ENCODE data around the gene LCORL. TPM values are rescaled to one million over a fixed set of nuclear protein-coding genes. Genes with fewer than 3 reads are reported as not detected.

Gene LCORL
- total RNA-seq, 1 experiment from 2014 or later, result 15.5 TPM

DNA sequence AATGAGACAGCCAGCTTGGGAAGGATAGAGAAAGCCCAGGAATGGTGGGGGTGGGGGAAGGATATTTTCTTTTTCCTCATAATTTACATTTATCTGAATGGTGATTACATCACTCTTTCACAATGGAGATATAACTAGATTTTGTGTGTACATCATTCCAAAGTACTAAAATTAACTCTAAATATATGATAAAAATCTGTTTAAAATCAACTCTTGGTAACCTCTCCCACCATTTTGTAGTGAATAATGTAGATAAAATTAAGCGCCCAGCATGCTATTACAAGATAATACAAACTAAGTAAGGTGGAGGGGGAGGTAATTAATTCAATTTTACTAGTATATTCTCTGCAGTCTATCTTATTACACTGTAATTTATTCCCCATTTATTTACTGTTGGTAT lies 131.9 kb downstream of the LCORL start:
- no peak overlapping the region for H3K23ac ChIP-seq (ENCODE audit: insufficient read length, low read depth, low read length)
- H4K91ac ChIP-seq (ENCODE audit: insufficient read length, low read depth, low read length), result no peak overlapping the region
- no peak overlapping the region for H2AFZ ChIP-seq (ENCODE audit: low read length)
- H3K27ac ChIP-seq (ENCODE audit: insufficient read length, low read depth, low read length), result no peak overlapping the region
- no peak overlapping the region for H2AK5ac ChIP-seq (ENCODE audit: insufficient read length, low read length)
- H2BK12ac ChIP-seq (ENCODE audit: insufficient read length, low read depth, low read length), result no peak overlapping the region
- Mint-ChIP-seq H3K27me3 (ENCODE audit: low read depth) (no peaks in the 10 kb centered on the region), H3K36me3 (ENCODE audit: insufficient read depth in 1 of 3, low read depth in 3 of 3) (no peaks in the 10 kb centered on the region), H3K4me1 (peaks cover 8 to 11% of the 10 kb centered on the region in 2 experiments), H3K27ac (peak overlapping the region in 2 of 3 experiments; percentile 51 to 69; a peak in 2 of 7 replicates), H3K4me3 (no peak overlapping the region), H3K9me3 (no peaks in the 10 kb centered on the region)
- no peak overlapping the region for H2BK120ac ChIP-seq (ENCODE audit: low read depth, low read length, poor library complexity, severe bottlenecking)
- TF ChIP-seq, protein P1, sequence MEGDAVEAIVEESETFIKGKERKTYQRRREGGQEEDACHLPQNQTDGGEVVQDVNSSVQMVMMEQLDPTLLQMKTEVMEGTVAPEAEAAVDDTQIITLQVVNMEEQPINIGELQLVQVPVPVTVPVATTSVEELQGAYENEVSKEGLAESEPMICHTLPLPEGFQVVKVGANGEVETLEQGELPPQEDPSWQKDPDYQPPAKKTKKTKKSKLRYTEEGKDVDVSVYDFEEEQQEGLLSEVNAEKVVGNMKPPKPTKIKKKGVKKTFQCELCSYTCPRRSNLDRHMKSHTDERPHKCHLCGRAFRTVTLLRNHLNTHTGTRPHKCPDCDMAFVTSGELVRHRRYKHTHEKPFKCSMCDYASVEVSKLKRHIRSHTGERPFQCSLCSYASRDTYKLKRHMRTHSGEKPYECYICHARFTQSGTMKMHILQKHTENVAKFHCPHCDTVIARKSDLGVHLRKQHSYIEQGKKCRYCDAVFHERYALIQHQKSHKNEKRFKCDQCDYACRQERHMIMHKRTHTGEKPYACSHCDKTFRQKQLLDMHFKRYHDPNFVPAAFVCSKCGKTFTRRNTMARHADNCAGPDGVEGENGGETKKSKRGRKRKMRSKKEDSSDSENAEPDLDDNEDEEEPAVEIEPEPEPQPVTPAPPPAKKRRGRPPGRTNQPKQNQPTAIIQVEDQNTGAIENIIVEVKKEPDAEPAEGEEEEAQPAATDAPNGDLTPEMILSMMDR (conservative IDR thresholded peaks at IDR 0.05), result no peak
- H2BK15ac ChIP-seq (ENCODE audit: low read depth, low read length), result no peak overlapping the region
- H3K79me2 ChIP-seq (ENCODE audit: insufficient read depth, low read length), result no peaks in the 10 kb centered on the region
- H3K27me3 ChIP-seq (ENCODE audit: insufficient read depth, low read length), result no peaks in the 10 kb centered on the region
- no peak overlapping the region for H3K56ac ChIP-seq (ENCODE audit: insufficient read length, low read depth, low read length)
- H3K9ac ChIP-seq (ENCODE audit: extremely low read depth, insufficient read length, low read length), result no peak overlapping the region
- no peak overlapping the region for H3K4ac ChIP-seq (ENCODE audit: low read depth, low read length)
- H4K5ac ChIP-seq (ENCODE audit: insufficient read length, low read depth, low read length), result no peak overlapping the region
- no peak overlapping the region for H4K8ac ChIP-seq (replicated peaks; ENCODE audit: insufficient read length, low read depth, low read length)
- no peak overlapping the region for H3T11ph ChIP-seq (ENCODE audit: low read length)
- H3K18ac ChIP-seq (ENCODE audit: insufficient read length, low read depth, low read length), result no peak overlapping the region
- no peaks in the 10 kb centered on the region for H4K20me1 ChIP-seq (ENCODE audit: control insufficient read depth, insufficient read depth, insufficient read length)
- WGBS (ENCODE audit: extremely low coverage, insufficient read length, low lambda C conversion rate), result no CpG with 5 or more reads among the region's 1 CpG
- no peak overlapping the region for H2BK5ac ChIP-seq (ENCODE audit: insufficient read length, low read length)
- no peaks in the 10 kb centered on the region for H3K79me1 ChIP-seq (ENCODE audit: insufficient read depth, low read depth, low read length, poor library complexity, severe bottlenecking)
- DNase-seq, result no peak
- H3K9me3 ChIP-seq (ENCODE audit: control insufficient read depth, low read depth, low read length), result no peaks in the 10 kb centered on the region
- no peaks in the 10 kb centered on the region; the same call in 1 of the 2 replicates for H3K4me1 ChIP-seq (ENCODE audit: insufficient read depth, low read length)
- H2BK20ac ChIP-seq (ENCODE audit: low read depth, low read length, poor library complexity, severe bottlenecking), result no peak overlapping the region
- H3K4me2 ChIP-seq (ENCODE audit: insufficient read depth, insufficient read length, low read length), result no peak overlapping the region
- no peaks in the 10 kb centered on the region for H3K23me2 ChIP-seq (ENCODE audit: insufficient read length, low read depth, low read length, poor library complexity, severe bottlenecking)
- H3K14ac ChIP-seq (ENCODE audit: insufficient read depth, low read length), result no peak overlapping the region

Data from H9 (cell line).